Astrocyte (in vitro differentiated cells and primary cell): ENCODE data around the gene ZNF765. TPM values are rescaled to one million over a fixed set of nuclear protein-coding genes. Genes with fewer than 3 reads are reported as not detected.
A peak's percentile ranks its signal among the peaks of the same experiment; 100 is the strongest.
"Not testable (repeated sequence)": the region's sequence is repeated elsewhere in the genome, so short reads cannot be mapped to it uniquely, and the experiment has no call there.

ENCODE experiments used
- DNase-seq: peaks from one replicate; pipeline ENCODE4 v3.0.0-alpha.2; 2010; ENCODE audit warnings: low read depth
- FAIRE-seq: peaks from 2 replicates; lab custom pipeline; 2011; peaks lifted over from hg19 to GRCh38; lab: Jason Lieb, UNC
- H2AFZ ChIP-seq: 2 replicates; pipeline ENCODE4 v1.6.0; 2012; ENCODE audit warnings: low read depth, low read length, inconsistent platforms
- H3K27ac ChIP-seq: 2 replicates; pipeline ENCODE4 v1.5.1; 2011; ENCODE audit warnings: low read depth, low read length, inconsistent platforms
- H3K27me3 ChIP-seq: 2 replicates; pipeline ENCODE4 v1.6.0; 2011; ENCODE audit warnings: low read length, inconsistent platforms; ENCODE audit not compliant: insufficient read depth
- H3K36me3 ChIP-seq: 2 replicates; pipeline ENCODE4 v1.5.1; 2011; ENCODE audit warnings: low read length, inconsistent platforms; ENCODE audit not compliant: insufficient read depth
- H3K4me1 ChIP-seq: 2 replicates; pipeline ENCODE4 v1.5.1; 2011; ENCODE audit warnings: low read length, inconsistent platforms; ENCODE audit not compliant: insufficient read depth
- H3K4me2 ChIP-seq: 2 replicates; pipeline ENCODE4 v1.6.0; 2012; ENCODE audit warnings: low read length, inconsistent platforms
- H3K4me3 ChIP-seq: 2 replicates; pipeline ENCODE4 v1.5.1; 2011; ENCODE audit warnings: low read depth, mild to moderate bottlenecking, low read length, inconsistent platforms; ENCODE audit not compliant: insufficient read depth
- H3K79me2 ChIP-seq: 2 replicates; pipeline ENCODE4 v1.6.0; 2012; ENCODE audit warnings: mild to moderate bottlenecking, low read length, inconsistent platforms; ENCODE audit not compliant: insufficient read depth
- H3K9ac ChIP-seq: 2 replicates; pipeline ENCODE4 v1.6.0; 2012; ENCODE audit warnings: mild to moderate bottlenecking, low read length, inconsistent platforms
- H3K9me3 ChIP-seq: 2 replicates; pipeline ENCODE4 v1.5.1; 2012; ENCODE audit warnings: low read depth, mild to moderate bottlenecking, low read length, inconsistent platforms; ENCODE audit not compliant: insufficient read depth
- H4K20me1 ChIP-seq: 2 replicates; pipeline ENCODE4 v1.6.0; 2012; ENCODE audit warnings: low read length, inconsistent platforms; ENCODE audit not compliant: insufficient read depth
- H3K27ac Mint-ChIP-seq: one replicate; pipeline ENCODE4 v1.8.0; 2021; ENCODE audit warnings: mild to moderate bottlenecking, mixed read lengths; ENCODE audit not compliant: unreplicated experiment
- H3K27me3 Mint-ChIP-seq: one replicate; pipeline ENCODE4 v1.8.0; 2021; ENCODE audit warnings: low read depth, mixed read lengths; ENCODE audit not compliant: unreplicated experiment
- H3K36me3 Mint-ChIP-seq: one replicate; pipeline ENCODE4 v1.8.0; 2021; ENCODE audit warnings: low read depth, mixed read lengths; ENCODE audit not compliant: unreplicated experiment
- H3K4me1 Mint-ChIP-seq: one replicate; pipeline ENCODE4 v1.8.0; 2021; ENCODE audit warnings: low read depth, mixed read lengths; ENCODE audit not compliant: unreplicated experiment
- H3K4me3 Mint-ChIP-seq: one replicate; pipeline ENCODE4 v1.8.0; 2021; ENCODE audit warnings: mild to moderate bottlenecking, moderate library complexity, mixed read lengths; ENCODE audit not compliant: unreplicated experiment
- H3K9me3 Mint-ChIP-seq: one replicate; pipeline ENCODE4 v1.8.0; 2021; ENCODE audit warnings: mild to moderate bottlenecking, mixed read lengths; ENCODE audit not compliant: unreplicated experiment
- CTCF ChIP-seq: IDR thresholded peaks from 2 replicates; pipeline ENCODE4 v1.5.1; 2011; ENCODE audit warnings: low read depth, mild to moderate bottlenecking, inconsistent platforms, low read length, moderate library complexity; ENCODE audit not compliant: insufficient read depth
- EZH2 ChIP-seq: IDR thresholded peaks from 2 replicates; pipeline ENCODE4 v1.6.1; 2012; ENCODE audit warnings: mild to moderate bottlenecking, low read length, inconsistent platforms; ENCODE audit not compliant: insufficient read depth
- total RNA-seq: library from RNA; stranded (reverse); gene quantifications from 2 replicates; pipeline ENCODE4 v1.2.1, GENCODE V29; 2021

Gene ZNF765
- total RNA-seq, 1 donor from 2014 or later: 8.9 TPM

GRCh38 chr19:53423680-53424079, 28.7 kb downstream of the ZNF765 start:
- H3K36me3 ChIP-seq, H3K27me3 Mint-ChIP-seq, H3K9me3 Mint-ChIP-seq, H3K36me3 Mint-ChIP-seq, H3K27me3 ChIP-seq, H3K79me2 ChIP-seq, FAIRE-seq, H3K4me2 ChIP-seq, H3K27ac ChIP-seq, H3K9me3 ChIP-seq, H4K20me1 ChIP-seq, H3K4me3 Mint-ChIP-seq, H3K4me1 ChIP-seq, H3K27ac Mint-ChIP-seq, H3K4me1 Mint-ChIP-seq, DNase-seq, H3K9ac ChIP-seq, H3K4me3 ChIP-seq, H2AFZ ChIP-seq: not testable (repeated sequence)

- Mint-ChIP-seq H3K36me3 (peaks cover 2% of the 10 kb centered on the region), H3K27me3 (no peaks in the 10 kb centered on the region), H3K9me3 (no peaks in the 10 kb centered on the region), H3K4me3 (no peak overlapping the region), H3K4me1 (no peaks in the 10 kb centered on the region), H3K27ac (no peak overlapping the region)
- no peaks in the 10 kb centered on the region for H3K4me1 ChIP-seq
- FAIRE-seq (no peak), DNase-seq (peak; percentile 29)
- H3K79me2 ChIP-seq: no peaks in the 10 kb centered on the region
- no peak overlapping the region for H3K9ac ChIP-seq
- peak; percentile 46 for TF ChIP-seq CTCF
- no peak for TF ChIP-seq EZH2
- no peak overlapping the region for H3K27ac ChIP-seq
- H3K27me3 ChIP-seq: no peaks in the 10 kb centered on the region
- H3K4me2 ChIP-seq: no peak overlapping the region
- no peaks in the 10 kb centered on the region for H3K9me3 ChIP-seq
- no peaks in the 10 kb centered on the region for H4K20me1 ChIP-seq
- H3K36me3 ChIP-seq: no peaks in the 10 kb centered on the region
- H3K4me3 ChIP-seq: no peak overlapping the region
- H2AFZ ChIP-seq: no peak overlapping the region
Measured at GRCh38 chr19:53424968-53425597, 30.1 kb downstream of the ZNF765 start.

- peak within 1 kb of the TSS; percentile 70 for H3K27ac ChIP-seq
- H2AFZ ChIP-seq: peak within 1 kb of the TSS; percentile 96
Measured at GRCh38 chr19:53431399-53432087, 36.6 kb downstream of the ZNF765 start, which contains the start of gene ZNF761. Gene ZNF761, plus strand, starts transcription at chr19:53431984. Its CDS starts 15,285 bp downstream, at chr19:53447269.

More at GRCh38 chr19:53431399-53432087, 36.6 kb downstream of the ZNF765 start, which contains the start of gene ZNF761:
- Histone ChIP-seq H4K20me1 (no peaks in the 10 kb centered on the region), H3K4me3 (peak within 1 kb of the TSS; percentile 93), H3K4me2 (peak within 1 kb of the TSS; percentile 97), H3K36me3 (peaks cover 5% of the 10 kb centered on the region), H3K9ac (peak within 1 kb of the TSS; percentile 92), H3K79me2 (peaks cover 12% of the 10 kb centered on the region), H3K4me1 (peaks cover 4% of the 10 kb centered on the region), H3K27me3 (no peaks in the 10 kb centered on the region), H3K9me3 (no peaks in the 10 kb centered on the region)
- no peaks in the 10 kb centered on the region for H3K9me3 Mint-ChIP-seq
- peak within 1 kb of the TSS; percentile 98 for H3K4me3 Mint-ChIP-seq
- H3K27ac Mint-ChIP-seq: peak within 1 kb of the TSS; percentile 92
- peaks cover 3% of the 10 kb centered on the region for H3K4me1 Mint-ChIP-seq
- FAIRE-seq: no peak
- no peaks in the 10 kb centered on the region for H3K27me3 Mint-ChIP-seq
- TF ChIP-seq EZH2 (no peak), CTCF (no peak)
- peaks cover 4% of the 10 kb centered on the region for H3K36me3 Mint-ChIP-seq
- DNase-seq: peak; percentile 65
